LNCaP clone FGC (cell line): ENCODE data around the gene CD2BP2.
"Not testable (repeated sequence)": the region's sequence is repeated elsewhere in the genome, so short reads cannot be mapped to it uniquely, and the experiment has no call there.

Source experiments
- DNase-seq: peaks from one replicate; pipeline ENCODE4 v3.0.0-alpha.2; 2011; ENCODE audit warnings: low read depth
- H3K4me3 ChIP-seq: 2 replicates; pipeline ENCODE4 v1.5.1; 2011; ENCODE audit warnings: mild to moderate bottlenecking, low read depth, low read length, control low read depth
- CTCF ChIP-seq: IDR thresholded peaks from 2 replicates; pipeline ENCODE4 v1.5.1; 2012; ENCODE audit warnings: mild to moderate bottlenecking; ENCODE audit not compliant: control insufficient read depth, insufficient read depth; ENCODE audit errors: extremely low read depth

Gene CD2BP2

GRCh38 chr16:30397056-30397455, 41.9 kb upstream of the CD2BP2 start:
- no peak for TF ChIP-seq CTCF
- H3K4me3 ChIP-seq = peak overlapping the region; percentile 60; the same call in 1 of the 2 replicates
- no peak for DNase-seq

- DNase-seq = not testable (repeated sequence)
- H3K4me3 ChIP-seq = peak overlapping the region; percentile 60
Observed at GRCh38 chr16:30396627-30397026, 41.5 kb upstream of the CD2BP2 start.

- no peak for TF ChIP-seq CTCF
- DNase-seq = no peak
- H3K4me3 ChIP-seq = peak overlapping the region; percentile 60
Observed at GRCh38 chr16:30395992-30396585, 41.0 kb upstream of the CD2BP2 start.

- H3K4me3 ChIP-seq = peak within 1 kb of the TSS; percentile 60
- peak; percentile 35 for DNase-seq
- TF ChIP-seq CTCF = peak; percentile 66
Observed at GRCh38 chr16:30395155-30395991, 40.3 kb upstream of the CD2BP2 start, which contains the start of gene ZNF48. Gene ZNF48 (plus strand): TSS chr16:30395420. CDS start chr16:30395795, 375 bp downstream.

GRCh38 chr16:30394592-30395154, 39.6 kb upstream of the CD2BP2 start:
- DNase-seq = no peak
- peak overlapping the region; percentile 60 for H3K4me3 ChIP-seq
- no peak for TF ChIP-seq CTCF

GRCh38 chr16:30383521-30383920, 28.4 kb upstream of the CD2BP2 start:
- DNase-seq = no peak
- TF ChIP-seq CTCF = no peak
- H3K4me3 ChIP-seq = no peak overlapping the region

- no peak within 1 kb of the TSS for H3K4me3 ChIP-seq
- TF ChIP-seq CTCF = no peak
- no peak for DNase-seq
Observed at GRCh38 chr16:30382111-30382881, 27.2 kb upstream of the CD2BP2 start, which contains the start of gene SEPTIN1. Gene SEPTIN1 (minus strand): TSS chr16:30382561. CDS start chr16:30382542, 19 bp downstream.
